Fibroblast of skin of right biceps (primary cell): ENCODE results near the gene PDIA5.

ENCODE experiments used
- DNase-seq: peaks from one replicate; pipeline ENCODE4 v3.0.0-alpha.2; 2013

The PDIA5 gene

GRCh38 chr3:123188058-123188457, 121.2 kb downstream of the PDIA5 start:
- peak; percentile 14 for DNase-seq

- DNase-seq, result no peak
Measured at GRCh38 chr3:123193448-123194101, 126.8 kb downstream of the PDIA5 start.

- peak; percentile 19 for DNase-seq
Measured at GRCh38 chr3:123194552-123194951, 127.7 kb downstream of the PDIA5 start.

- DNase-seq, result no peak
Measured at GRCh38 chr3:123198372-123198771, 131.5 kb downstream of the PDIA5 start.

- DNase-seq, result no peak
Measured at GRCh38 chr3:123201223-123201556, 134.4 kb downstream of the PDIA5 start.

- DNase-seq, result peak; percentile 93
Measured at GRCh38 chr3:123201557-123202427, 135.0 kb downstream of the PDIA5 start, which contains the start of gene SEC22A. Gene SEC22A (plus strand): TSS chr3:123201943. CDS start chr3:123209218, 7,275 bp downstream.

GRCh38 chr3:123202451-123202850, 135.6 kb downstream of the PDIA5 start:
- DNase-seq, result no peak
